B cell (primary cell): ENCODE results near the gene DIS3L2. TPM values are rescaled to one million over a fixed set of nuclear protein-coding genes. Genes with fewer than 3 reads are reported as not detected.

Source experiments
- ATAC-seq: fragments of 200-7000 bp; cut with Tn5 transposase; one replicate; pipeline ENCODE4 v1.10.0; 2021; ENCODE audit warnings: low read depth, mild to moderate bottlenecking, moderate number of reproducible peaks, moderate library complexity
- CTCF ChIA-PET: fragments of 350-600 bp; sonication (Branson Sonifier 250); formaldehyde crosslinking; loops from one replicate; lab custom pipeline; 2021; ENCODE audit warnings: antibody characterized with exemption, inconsistent platforms; lab: Charles Lee
- POLR2A ChIA-PET: fragments of 350-600 bp; sonication (Branson Sonifier 250); formaldehyde crosslinking; loops from one replicate; lab custom pipeline; 2021; ENCODE audit warnings: antibody characterized with exemption; lab: Charles Lee
- DNase-seq: peaks from one replicate; pipeline ENCODE4 v3.0.0; 2013
- H2AFZ ChIP-seq: 2 replicates; pipeline ENCODE4 v1.6.1; 2012; ENCODE audit warnings: mild to moderate bottlenecking, low read depth, low read length; ENCODE audit not compliant: insufficient read depth, poor library complexity, severe bottlenecking
- H3K27ac ChIP-seq, 2 donors: 1 replicate in 1 of 2; 2 replicates in 1 of 2; pipeline ENCODE4 v1.5.1; 2012 to 2013; ENCODE audit warnings: low read length in 2 of 2, mild to moderate bottlenecking in 2 of 2, moderate library complexity in 1 of 2
- H3K27me3 ChIP-seq, 4 experiments: fragments of 200-600 bp in 1 of 4; sonication (generic) in 1 of 4; replicated peaks in 1 of 4; 1 replicate in 2 of 4; 2 replicates in 2 of 4; pipeline versions ENCODE4 v1.6.1 to v1.7.0; 2013 to 2016; ENCODE audit warnings: low read length in 3 of 4, mild to moderate bottlenecking in 2 of 4, mixed read lengths in 1 of 4, moderate library complexity in 1 of 4; ENCODE audit not compliant: insufficient read depth in 4 of 4, control insufficient read depth in 3 of 4; ENCODE audit errors: control extremely low read depth in 1 of 4
- H3K36me3 ChIP-seq, 2 experiments: replicated peaks in 1 of 2; 1 replicate in 1 of 2; 2 replicates in 1 of 2; pipeline versions ENCODE4 v1.6.1 to v1.7.1; 2013; ENCODE audit warnings: low read length in 1 of 2; ENCODE audit not compliant: insufficient read depth in 2 of 2, control insufficient read depth in 1 of 2; ENCODE audit errors: control extremely low read depth in 1 of 2, extremely low read depth in 1 of 2
- H3K4me1 ChIP-seq, 2 donors: fragments of 200-600 bp in 1 of 2; sonication (generic) in 1 of 2; 1 replicate in 1 of 2; 2 replicates in 1 of 2; pipeline versions ENCODE4 v1.5.1 to v1.6.1; 2013 to 2017; ENCODE audit warnings: low read length in 2 of 2; ENCODE audit not compliant: control insufficient read depth in 2 of 2, insufficient read depth in 2 of 2
- H3K4me2 ChIP-seq: replicated peaks from 2 replicates; pipeline ENCODE3; 2012; ENCODE audit warnings: mild to moderate bottlenecking, low read depth, low read length; ENCODE audit not compliant: poor library complexity, severe bottlenecking
- H3K4me3 ChIP-seq, 5 experiments: fragments of 200-600 bp in 1 of 5; sonication (generic) in 1 of 5; 1 replicate in 3 of 5; 2 replicates in 2 of 5; pipeline versions ENCODE4 v1.5.1 to v1.7.0; 2011 to 2016; ENCODE audit warnings: low read length in 4 of 5, mild to moderate bottlenecking in 4 of 5, low read depth in 2 of 5, control low read depth in 1 of 5, moderate library complexity in 1 of 5; ENCODE audit not compliant: insufficient read depth in 1 of 5; ENCODE audit errors: control extremely low read depth in 1 of 5, extremely low read depth in 1 of 5
- H3K79me2 ChIP-seq: fragments of 200-600 bp; sonication (generic); one replicate; pipeline ENCODE4 v1.6.0; 2016; ENCODE audit warnings: low read length; ENCODE audit not compliant: control insufficient read depth, insufficient read depth
- H3K9ac ChIP-seq: fragments of 200-600 bp; sonication (generic); 2 replicates; pipeline ENCODE4 v1.6.1; 2017; ENCODE audit warnings: mild to moderate bottlenecking, low read length, moderate library complexity
- H3K9me3 ChIP-seq, 3 donors: one replicate each; pipeline versions ENCODE4 v1.6.1 to v1.7.1; 2013; ENCODE audit warnings: low read length in 2 of 3; ENCODE audit not compliant: control insufficient read depth in 2 of 3, insufficient read depth in 1 of 3; ENCODE audit errors: control extremely low read depth in 1 of 3
- H4K20me1 ChIP-seq: 2 replicates; pipeline ENCODE4 v1.6.0; 2012; ENCODE audit warnings: mild to moderate bottlenecking, low read length; ENCODE audit not compliant: insufficient read depth, control insufficient read depth, poor library complexity, severe bottlenecking
- H3K27ac Mint-ChIP-seq: one replicate; pipeline ENCODE4 v1.8.0; 2021; ENCODE audit warnings: mixed read lengths
- H3K27me3 Mint-ChIP-seq: one replicate; pipeline ENCODE4 v1.8.0; 2021; ENCODE audit warnings: mixed read lengths
- H3K4me1 Mint-ChIP-seq: one replicate; pipeline ENCODE4 v1.8.0; 2021; ENCODE audit warnings: mixed read lengths
- H3K4me3 Mint-ChIP-seq: one replicate; pipeline ENCODE4 v1.8.0; 2021; ENCODE audit warnings: mixed read lengths
- H3K9me3 Mint-ChIP-seq: one replicate; pipeline ENCODE4 v1.8.0; 2022; ENCODE audit warnings: mixed read lengths; ENCODE audit not compliant: insufficient read depth
- EZH2 ChIP-seq: IDR thresholded peaks from 2 replicates; pipeline ENCODE4 v1.6.1; 2012; ENCODE audit warnings: borderline replicate concordance, low read depth, mild to moderate bottlenecking, moderate library complexity, low read length; ENCODE audit not compliant: insufficient read depth, poor library complexity, severe bottlenecking
- WGBS: methylation state at CpG from one replicate; pipeline ENCODE4 v1.1.5; 2013; ENCODE audit warnings: missing lambda C conversion rate; ENCODE audit not compliant: insufficient coverage; 5-methylcytosine and 5-hydroxymethylcytosine counted together
- intact Hi-C: fragments of 100-400 bp; cut with micrococcal nuclease; formaldehyde crosslinking; loops from one replicate; pipeline ENCODE4 v1.10.0; 2022
- polyA plus RNA-seq: library from polyadenylated mRNA; depleted of rRNA; stranded (reverse); fragments of >200 nt; gene quantifications from 2 replicates; pipeline ENCODE4 v1.2.3, GENCODE V29; 2012
- total RNA-seq, 2 donors: library from RNA; stranded (reverse); fragments of 120-200 nt in 1 of 2; gene quantifications; 1 replicate in 1 of 2; 2 replicates in 1 of 2; pipeline versions ENCODE4 v1.2.3 to v1.2.4, GENCODE V29; 2013 to 2022
- TF ChIP-seq, protein P1 (sequence below): fragments of 200-600 bp; IDR thresholded peaks from one replicate; pipeline ENCODE4 v1.8.0; 2022; ENCODE audit warnings: antibody characterized with exemption, mild to moderate bottlenecking

DIS3L2 gene
- total and polyA plus RNA-seq, 2 donors (not counting 1 experiment from before 2014, with no cell fraction given): 34.5 to 70.1 TPM

DNA sequence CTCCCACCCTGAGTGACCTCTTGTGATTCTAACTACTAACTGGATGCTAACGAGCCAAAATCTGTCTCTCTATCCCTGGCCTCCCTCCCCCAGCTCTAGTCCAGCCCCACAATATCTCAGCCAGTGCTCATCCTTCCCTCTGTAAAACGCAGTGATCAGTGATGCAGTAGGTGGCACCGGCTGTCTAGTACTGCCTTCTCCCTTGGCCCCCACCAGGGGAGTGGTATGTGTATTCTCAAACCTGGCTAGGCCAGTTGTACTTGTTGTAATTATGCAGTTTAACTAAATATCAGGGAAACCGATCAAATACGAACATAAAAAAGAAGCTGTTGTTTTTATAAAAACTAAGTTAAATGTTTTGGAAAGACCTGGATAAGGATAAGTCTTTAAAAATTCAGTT, 303.8 kb downstream of the DIS3L2 start:
- WGBS: 89% methylated on average over 1 of the region's 5 CpGs
- no peak overlapping the region for H3K27ac Mint-ChIP-seq
- CTCF ChIA-PET: no interaction called here

DNA sequence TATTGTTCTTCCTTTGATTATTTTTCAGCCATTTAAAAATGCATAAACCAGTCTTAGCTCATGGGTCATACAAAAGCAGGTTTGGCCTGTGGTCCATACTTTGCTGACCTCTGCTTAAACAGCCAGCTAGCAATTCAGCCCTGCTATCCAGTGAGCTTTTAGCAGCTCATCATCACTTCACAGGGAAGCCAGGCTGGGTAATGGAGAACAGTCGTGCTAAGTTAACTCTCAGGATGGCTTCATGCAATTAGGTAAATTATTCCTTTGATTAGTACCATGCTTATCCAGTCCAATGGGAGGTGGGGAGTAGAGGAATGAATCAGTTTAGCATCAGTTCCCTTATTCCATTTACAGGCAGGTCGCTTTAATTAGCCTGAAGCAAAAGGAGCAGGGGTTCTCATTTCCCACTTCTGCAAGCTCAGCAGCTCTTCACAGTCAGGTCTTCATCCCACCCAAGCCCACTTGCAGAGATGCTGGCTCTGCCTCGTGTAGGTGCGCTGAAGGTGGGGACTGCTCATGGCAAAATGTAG, 307.2 kb downstream of the DIS3L2 start:
- Histone ChIP-seq H3K27ac (no peak overlapping the region), H3K27me3 (no peaks in the 10 kb centered on the region), H3K9me3 (no peaks in the 10 kb centered on the region), H2AFZ (no peak overlapping the region), H3K4me2 (no peak overlapping the region), H3K4me1 (no peaks in the 10 kb centered on the region), H3K4me3 (no peak overlapping the region), H4K20me1 (no peaks in the 10 kb centered on the region), H3K79me2 (no peaks in the 10 kb centered on the region), H3K36me3 (peaks cover 0 to 25% of the 10 kb centered on the region in 2 experiments), H3K9ac (no peak overlapping the region)
- H3K27ac Mint-ChIP-seq: no peak overlapping the region
- TF ChIP-seq, protein P1, sequence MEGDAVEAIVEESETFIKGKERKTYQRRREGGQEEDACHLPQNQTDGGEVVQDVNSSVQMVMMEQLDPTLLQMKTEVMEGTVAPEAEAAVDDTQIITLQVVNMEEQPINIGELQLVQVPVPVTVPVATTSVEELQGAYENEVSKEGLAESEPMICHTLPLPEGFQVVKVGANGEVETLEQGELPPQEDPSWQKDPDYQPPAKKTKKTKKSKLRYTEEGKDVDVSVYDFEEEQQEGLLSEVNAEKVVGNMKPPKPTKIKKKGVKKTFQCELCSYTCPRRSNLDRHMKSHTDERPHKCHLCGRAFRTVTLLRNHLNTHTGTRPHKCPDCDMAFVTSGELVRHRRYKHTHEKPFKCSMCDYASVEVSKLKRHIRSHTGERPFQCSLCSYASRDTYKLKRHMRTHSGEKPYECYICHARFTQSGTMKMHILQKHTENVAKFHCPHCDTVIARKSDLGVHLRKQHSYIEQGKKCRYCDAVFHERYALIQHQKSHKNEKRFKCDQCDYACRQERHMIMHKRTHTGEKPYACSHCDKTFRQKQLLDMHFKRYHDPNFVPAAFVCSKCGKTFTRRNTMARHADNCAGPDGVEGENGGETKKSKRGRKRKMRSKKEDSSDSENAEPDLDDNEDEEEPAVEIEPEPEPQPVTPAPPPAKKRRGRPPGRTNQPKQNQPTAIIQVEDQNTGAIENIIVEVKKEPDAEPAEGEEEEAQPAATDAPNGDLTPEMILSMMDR: no peak
- ATAC-seq (no peak), DNase-seq (no peak)
- no peaks in the 10 kb centered on the region for H3K9me3 Mint-ChIP-seq
- H3K27me3 Mint-ChIP-seq: no peaks in the 10 kb centered on the region
- ChIA-PET CTCF (interaction anchor here (0.8 to 1.6 kb wide), 3 partner anchors 8 to 343 kb away, joined by 3 read pairs; no protein-coding TSS in a partner anchor), POLR2A (no interaction called here)
- intact Hi-C loops: no loop called here
- WGBS: 93% methylated on average over 3 of the region's 4 CpGs
- no peaks in the 10 kb centered on the region for H3K4me1 Mint-ChIP-seq
- no peak overlapping the region for H3K4me3 Mint-ChIP-seq

More for the DNA sequence above, 303.8 kb downstream of the DIS3L2 start:
- no peaks in the 10 kb centered on the region for H4K20me1 ChIP-seq
- H3K27ac ChIP-seq: no peak overlapping the region
- H3K27me3 ChIP-seq: no peaks in the 10 kb centered on the region
- no peaks in the 10 kb centered on the region for H3K9me3 Mint-ChIP-seq
- no peaks in the 10 kb centered on the region for H3K4me1 ChIP-seq
- peaks cover 0 to 31% of the 10 kb centered on the region in 2 experiments for H3K36me3 ChIP-seq
- no peak overlapping the region for H3K4me3 ChIP-seq
- no peak overlapping the region for H3K4me2 ChIP-seq
- no peak for ATAC-seq
- TF ChIP-seq, protein P1: no peak
- no peak for TF ChIP-seq EZH2
- no peak overlapping the region for H3K9ac ChIP-seq
- no peaks in the 10 kb centered on the region for H3K79me2 ChIP-seq
- intact Hi-C loops: no loop called here
- no peak overlapping the region for H3K4me3 Mint-ChIP-seq
- POLR2A ChIA-PET: no interaction called here
- no peak overlapping the region for H2AFZ ChIP-seq
- H3K9me3 ChIP-seq: no peaks in the 10 kb centered on the region
- H3K27me3 Mint-ChIP-seq: no peaks in the 10 kb centered on the region
- H3K4me1 Mint-ChIP-seq: no peaks in the 10 kb centered on the region
- no peak for DNase-seq
